KMS-11 (cell line): ENCODE results near the gene POU6F2.

Source experiments
- H2AFZ ChIP-seq: fragments of 200-600 bp; sonication (generic); 2 replicates; pipeline ENCODE4 v1.6.1; 2016; ENCODE audit warnings: antibody characterized with exemption, mixed run types, low read depth
- H3K27ac ChIP-seq: fragments of 200-600 bp; sonication (generic); 2 replicates; pipeline ENCODE4 v1.6.1; 2016; ENCODE audit warnings: mild to moderate bottlenecking, mixed run types
- H3K27me3 ChIP-seq: fragments of 200-600 bp; sonication (generic); 2 replicates; pipeline ENCODE4 v1.6.1; 2017; ENCODE audit warnings: mild to moderate bottlenecking, low read depth, mixed run types, moderate library complexity; ENCODE audit not compliant: insufficient read depth
- H3K36me3 ChIP-seq: fragments of 200-600 bp; sonication (generic); 2 replicates; pipeline ENCODE4 v1.6.1; 2017; ENCODE audit warnings: mild to moderate bottlenecking, mixed run types; ENCODE audit not compliant: insufficient read depth
- H3K4me1 ChIP-seq: fragments of 200-600 bp; sonication (generic); 2 replicates; pipeline ENCODE4 v1.6.1; 2016; ENCODE audit warnings: mild to moderate bottlenecking, low read depth, mixed run types; ENCODE audit not compliant: poor library complexity, severe bottlenecking
- H3K4me2 ChIP-seq: fragments of 200-600 bp; sonication (generic); 2 replicates; pipeline ENCODE4 v1.7.0; 2016; ENCODE audit warnings: mild to moderate bottlenecking, mixed run types
- H3K4me3 ChIP-seq: fragments of 200-600 bp; sonication (generic); IDR thresholded peaks from 2 replicates; pipeline ENCODE4 v1.6.1; 2017; ENCODE audit warnings: low read depth, low read length, mixed read lengths; ENCODE audit not compliant: insufficient read depth
- H3K79me2 ChIP-seq: fragments of 200-600 bp; sonication (generic); 2 replicates; pipeline ENCODE4 v1.6.1; 2016; ENCODE audit warnings: low read depth, mixed run types; ENCODE audit not compliant: insufficient read depth
- H3K9ac ChIP-seq: fragments of 200-600 bp; sonication (generic); 2 replicates; pipeline ENCODE4 v1.6.1; 2016; ENCODE audit warnings: mild to moderate bottlenecking, mixed run types
- H4K20me1 ChIP-seq: fragments of 200-600 bp; sonication (generic); 2 replicates; pipeline ENCODE4 v1.6.1; 2016; ENCODE audit warnings: mild to moderate bottlenecking, mixed run types; ENCODE audit not compliant: insufficient read depth
- CTCF ChIP-seq: fragments of 200-600 bp; sonication (generic); conservative IDR thresholded peaks from 2 replicates; pipeline ENCODE4 v1.6.1; 2017; ENCODE audit warnings: low read depth, mild to moderate bottlenecking, antibody characterized with exemption, low read length, moderate library complexity, mixed read lengths

POU6F2 gene

GRCh38 chr7:39451901-39452300 lies 474.2 kb downstream of the POU6F2 start:
- H3K36me3 ChIP-seq = no peaks in the 10 kb centered on the region
- H3K4me1 ChIP-seq = no peaks in the 10 kb centered on the region
- H3K4me2 ChIP-seq = no peak overlapping the region
- H3K27me3 ChIP-seq = no peaks in the 10 kb centered on the region
- H2AFZ ChIP-seq = no peak overlapping the region
- no peak overlapping the region for H3K9ac ChIP-seq
- H4K20me1 ChIP-seq = no peaks in the 10 kb centered on the region
- no peak overlapping the region for H3K27ac ChIP-seq
- no peaks in the 10 kb centered on the region for H3K79me2 ChIP-seq
- no peak overlapping the region for H3K4me3 ChIP-seq
- TF ChIP-seq CTCF = no peak

- H3K27me3 ChIP-seq = no peaks in the 10 kb centered on the region
- no peak overlapping the region for H3K4me3 ChIP-seq
These were observed 476.1 kb downstream of the POU6F2 start for GRCh38 chr7:39453743-39454355.

GRCh38 chr7:39458061-39458745 lies 480.5 kb downstream of the POU6F2 start:
- Histone ChIP-seq H3K4me3 (no peak overlapping the region), H3K27me3 (no peaks in the 10 kb centered on the region), H3K9ac (no peak overlapping the region), H4K20me1 (no peaks in the 10 kb centered on the region), H3K36me3 (no peaks in the 10 kb centered on the region), H3K79me2 (no peaks in the 10 kb centered on the region), H3K4me2 (no peak overlapping the region), H2AFZ (no peak overlapping the region), H3K4me1 (no peaks in the 10 kb centered on the region), H3K27ac (no peak overlapping the region)
- no peak for TF ChIP-seq CTCF

More at GRCh38 chr7:39453743-39454355, 476.1 kb downstream of the POU6F2 start:
- H3K36me3 ChIP-seq = no peaks in the 10 kb centered on the region
- no peaks in the 10 kb centered on the region for H3K79me2 ChIP-seq
- H3K4me2 ChIP-seq = no peak overlapping the region
- H4K20me1 ChIP-seq = no peaks in the 10 kb centered on the region
- no peaks in the 10 kb centered on the region for H3K4me1 ChIP-seq
- no peak overlapping the region for H3K9ac ChIP-seq
- H2AFZ ChIP-seq = no peak overlapping the region
- peak; percentile 89 for TF ChIP-seq CTCF
- H3K27ac ChIP-seq = no peak overlapping the region

- no peak overlapping the region for H3K4me3 ChIP-seq
- no peaks in the 10 kb centered on the region for H4K20me1 ChIP-seq
- no peaks in the 10 kb centered on the region for H3K27me3 ChIP-seq
- H3K79me2 ChIP-seq = no peaks in the 10 kb centered on the region
- no peak overlapping the region for H3K9ac ChIP-seq
- no peak overlapping the region for H3K4me2 ChIP-seq
- H2AFZ ChIP-seq = no peak overlapping the region
- no peak for TF ChIP-seq CTCF
- H3K4me1 ChIP-seq = no peaks in the 10 kb centered on the region
- no peaks in the 10 kb centered on the region for H3K36me3 ChIP-seq
- no peak overlapping the region for H3K27ac ChIP-seq
These were observed 481.9 kb downstream of the POU6F2 start for GRCh38 chr7:39459636-39460035.
